HG02798 (cell line): ENCODE measurements around the gene RBM28.

ENCODE experiments used
- ATAC-seq: cut with Tn5 transposase; IDR thresholded peaks from one replicate; pipeline ENCODE4 v1.9.1; 2021; ENCODE audit warnings: mild to moderate bottlenecking; ENCODE audit not compliant: unreplicated experiment, poor library complexity

The RBM28 gene

GRCh38 chr7:128351296-128352152 lies 7.8 kb upstream of the RBM28 start:
- no peak for ATAC-seq

GRCh38 chr7:128350708-128351295 lies 7.1 kb upstream of the RBM28 start:
- ATAC-seq = no peak

GRCh38 chr7:128349466-128349825 lies 5.7 kb upstream of the RBM28 start:
- no peak for ATAC-seq

DNA sequence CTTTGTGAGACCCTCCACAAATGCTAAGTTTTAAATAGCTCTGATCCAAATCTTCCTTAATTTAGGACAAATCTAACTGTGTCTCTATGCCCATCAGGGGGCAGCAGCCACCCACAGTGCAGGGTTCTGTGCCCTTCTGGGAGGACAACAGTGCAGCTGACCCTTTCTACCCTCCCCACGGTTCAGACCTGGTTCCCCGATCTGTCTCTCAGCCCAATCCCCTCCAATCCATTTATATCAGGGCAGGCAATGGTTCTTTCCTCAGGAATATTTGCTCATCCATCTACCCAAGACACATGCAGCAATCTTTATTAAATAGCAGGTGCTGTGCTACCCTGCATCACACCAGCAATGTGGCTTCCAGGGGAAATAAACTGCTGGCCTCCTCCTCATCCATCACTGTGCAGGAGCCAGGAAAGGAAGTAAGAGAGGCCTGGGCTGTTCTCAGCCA lies 4.0 kb upstream of the RBM28 start:
- no peak for ATAC-seq

- ATAC-seq = no peak
Measured at GRCh38 chr7:128344431-128344774, 695 bp upstream of the RBM28 start.

DNA sequence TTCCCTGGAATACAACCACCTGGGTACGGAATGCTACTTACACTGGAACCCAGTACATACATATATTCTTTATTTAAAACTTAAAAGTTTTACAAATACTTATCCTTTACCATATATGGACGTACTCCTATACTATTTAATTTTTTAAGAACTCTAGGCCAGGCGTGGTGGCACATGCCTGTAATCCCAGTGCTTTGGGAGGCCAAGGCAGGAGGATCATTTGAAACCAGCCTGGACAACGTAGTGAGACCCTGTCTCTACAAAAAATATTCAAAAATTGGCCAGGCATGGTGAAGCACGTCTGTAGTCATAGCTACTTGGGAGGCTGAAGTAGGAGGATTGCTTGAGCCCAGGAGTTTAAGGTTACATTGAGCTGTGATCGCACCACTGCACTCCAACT lies 2.0 kb downstream of the RBM28 start:
- no peak for ATAC-seq

DNA sequence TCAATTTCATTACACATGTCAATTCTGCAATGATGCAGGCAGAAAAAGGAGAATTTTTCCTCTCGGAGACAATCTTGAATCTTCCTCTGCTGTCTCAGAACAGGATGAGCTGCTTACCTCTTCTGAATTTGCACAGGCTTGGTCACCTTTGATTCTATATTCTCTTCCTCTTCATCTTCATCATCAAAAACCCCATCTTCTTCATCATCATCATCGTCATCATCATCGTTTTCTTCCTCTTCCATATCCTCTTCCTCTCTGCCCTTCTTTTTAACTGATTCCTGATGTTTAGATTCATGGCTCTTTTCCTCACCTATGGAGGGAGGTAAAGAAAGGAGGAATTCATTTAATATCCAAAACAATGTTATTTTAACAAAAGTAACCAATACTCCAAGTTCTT lies 8.0 kb downstream of the RBM28 start:
- ATAC-seq = no peak

DNA sequence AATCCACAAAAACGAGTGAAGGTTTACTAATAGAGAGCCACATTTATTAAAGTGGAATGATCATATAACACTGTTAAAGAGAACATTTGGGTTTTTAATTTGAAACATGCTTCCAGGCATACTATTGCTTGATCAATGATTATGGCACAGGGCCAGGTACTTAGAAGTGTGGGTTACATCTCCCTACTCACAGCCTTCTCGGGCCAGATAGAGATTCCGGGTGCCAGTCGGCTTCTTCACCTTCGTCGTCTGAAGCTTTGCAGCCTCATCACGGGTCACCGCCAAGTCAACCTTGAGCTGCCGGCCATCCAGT lies 19.4 kb downstream of the RBM28 start:
- no peak for ATAC-seq

- ATAC-seq = no peak
Measured at GRCh38 chr7:128323459-128324367, 20.0 kb downstream of the RBM28 start.

DNA sequence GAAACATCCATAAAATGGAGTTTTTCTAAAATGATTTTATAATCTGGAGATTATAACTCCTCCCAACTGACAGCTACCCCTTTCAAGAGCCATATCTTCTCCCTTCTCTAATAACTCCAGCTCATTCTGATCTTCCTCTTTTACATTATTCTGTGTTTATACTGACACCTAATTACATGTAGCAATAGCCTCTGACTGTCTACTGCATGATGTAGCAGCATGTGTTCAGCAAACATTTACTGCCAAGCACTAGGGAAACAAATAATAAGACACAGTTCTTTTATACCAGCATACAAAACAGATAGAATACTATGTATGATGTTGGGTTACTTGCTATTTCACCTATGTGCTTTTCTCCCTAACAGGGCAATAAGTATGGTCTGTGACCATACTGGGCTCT lies 20.7 kb downstream of the RBM28 start:
- no peak for ATAC-seq

DNA sequence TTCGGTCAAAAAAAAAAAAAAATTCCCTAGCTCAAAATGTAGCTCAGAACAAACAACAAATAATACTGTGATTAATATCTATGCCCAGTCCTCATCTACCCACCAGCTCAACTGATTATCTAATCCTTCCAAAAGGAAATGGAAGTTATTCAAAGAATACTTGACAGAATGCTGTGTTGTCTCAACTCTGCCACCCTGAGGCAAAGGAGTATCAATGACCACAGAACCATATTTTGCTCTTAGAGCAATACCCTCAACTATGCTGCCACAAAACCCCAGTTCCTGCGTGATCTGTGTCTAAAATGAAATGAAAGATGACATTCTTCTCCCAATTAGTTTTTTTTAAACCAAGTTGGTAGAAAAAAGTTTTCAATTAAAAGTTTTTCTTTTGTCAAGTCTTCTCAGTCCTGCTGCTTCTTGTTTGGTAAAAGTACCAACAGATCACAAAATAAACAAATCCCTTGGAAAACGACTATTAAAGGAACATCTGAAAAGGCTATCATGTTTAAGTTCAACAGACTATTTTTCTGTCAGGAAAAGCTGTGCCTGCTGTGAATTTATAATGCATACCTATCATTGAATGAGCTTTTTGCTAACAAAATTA lies 21.6 kb downstream of the RBM28 start:
- ATAC-seq = no peak

- no peak for ATAC-seq
Measured at GRCh38 chr7:128321044-128321422, 22.7 kb downstream of the RBM28 start.

DNA sequence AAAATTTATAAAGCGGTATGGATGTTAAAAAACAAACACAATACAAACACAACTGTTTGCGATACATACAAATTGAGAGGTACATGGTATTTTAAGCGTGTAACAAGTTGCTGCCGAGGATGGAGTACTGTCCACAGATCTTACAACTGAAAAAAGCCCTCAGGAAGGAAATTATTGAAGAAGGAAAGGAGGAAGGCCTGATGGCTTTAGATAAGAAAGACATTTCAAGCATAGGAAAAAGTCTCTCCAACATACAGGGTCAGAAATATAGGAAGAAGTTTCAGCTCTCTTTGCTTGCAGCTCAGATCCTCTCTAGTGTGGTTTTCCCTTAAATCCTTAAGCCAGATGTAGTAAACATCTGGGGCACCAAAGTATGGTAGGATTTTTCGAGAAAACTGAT lies 25.0 kb downstream of the RBM28 start:
- ATAC-seq = no peak

GRCh38 chr7:128311013-128311412 lies 32.7 kb downstream of the RBM28 start:
- ATAC-seq = no peak

DNA sequence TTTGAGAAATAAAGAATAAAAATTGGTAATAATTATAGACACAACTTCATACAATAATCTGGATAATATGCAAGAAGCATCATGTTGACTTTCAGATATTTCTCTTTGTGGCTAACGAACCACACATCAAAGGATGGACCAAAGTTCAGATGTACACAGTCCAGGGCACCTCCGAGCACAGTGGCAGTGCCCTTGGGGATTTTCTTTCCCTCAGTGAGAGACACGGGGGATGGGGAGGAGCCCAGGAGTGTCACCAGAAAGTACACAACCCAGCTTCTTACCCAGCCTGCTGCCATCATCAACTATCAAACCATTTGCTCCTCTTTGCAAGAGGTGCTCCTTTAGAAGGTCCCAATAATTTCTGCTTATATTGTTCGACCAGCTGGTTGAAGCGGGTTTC lies 33.2 kb downstream of the RBM28 start:
- ATAC-seq = no peak

DNA sequence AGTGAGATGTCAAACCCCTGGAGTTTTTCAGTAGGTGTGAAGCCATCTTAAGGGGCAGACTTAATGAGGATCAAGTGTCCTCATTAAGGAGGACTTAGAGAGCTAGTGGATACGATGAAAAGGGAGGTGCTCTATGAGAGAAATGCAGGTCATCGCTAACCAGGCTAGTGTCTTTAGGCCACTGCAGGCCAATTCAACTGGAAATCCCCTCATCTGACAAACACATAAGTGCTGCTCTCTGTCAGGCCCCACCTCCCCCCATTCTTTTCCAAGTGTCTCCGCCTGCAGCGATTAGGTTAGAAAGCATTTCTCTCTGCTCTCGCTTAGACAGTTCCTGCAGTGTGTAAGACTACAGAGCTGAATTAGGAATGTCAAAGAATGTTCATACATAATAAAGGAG lies 33.7 kb downstream of the RBM28 start:
- no peak for ATAC-seq

DNA sequence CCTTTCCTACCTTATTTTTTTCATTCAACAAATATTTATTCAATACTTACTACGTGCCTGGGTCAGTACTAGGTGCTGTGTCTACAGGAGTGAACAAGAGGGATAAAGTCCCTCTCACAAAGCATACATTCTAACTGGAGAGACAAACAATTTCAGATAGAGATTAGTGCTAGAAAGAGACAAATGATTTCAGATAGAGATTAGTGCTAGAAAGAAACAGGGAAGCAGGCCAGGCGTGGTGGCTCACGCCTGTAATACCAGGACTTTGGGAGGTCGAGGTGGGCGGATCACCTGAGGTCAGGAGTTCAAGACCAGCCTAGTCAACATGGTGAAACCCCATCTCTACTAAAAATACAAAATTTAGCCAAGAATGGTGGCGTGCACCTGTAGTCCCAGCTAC lies 34.6 kb downstream of the RBM28 start:
- no peak for ATAC-seq

DNA sequence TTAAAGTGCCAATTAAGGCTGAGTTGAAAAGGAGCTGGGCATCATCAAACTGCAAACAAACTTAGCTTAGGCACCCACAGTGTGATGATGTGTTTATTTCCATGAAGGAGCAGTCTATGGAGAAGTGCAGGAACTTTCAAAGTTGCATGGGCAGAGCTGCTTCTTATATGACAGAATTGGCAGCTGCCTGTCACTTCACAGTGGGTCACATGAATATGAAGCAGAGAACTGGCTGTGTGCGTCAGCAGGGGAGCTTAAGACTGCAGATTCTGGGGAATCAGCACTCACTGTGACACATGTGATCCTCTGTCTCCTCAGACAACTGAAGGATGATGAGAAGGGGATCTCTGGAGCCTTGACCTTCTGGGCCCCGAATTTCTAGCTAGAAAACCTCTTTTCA lies 36.6 kb downstream of the RBM28 start:
- ATAC-seq = no peak

DNA sequence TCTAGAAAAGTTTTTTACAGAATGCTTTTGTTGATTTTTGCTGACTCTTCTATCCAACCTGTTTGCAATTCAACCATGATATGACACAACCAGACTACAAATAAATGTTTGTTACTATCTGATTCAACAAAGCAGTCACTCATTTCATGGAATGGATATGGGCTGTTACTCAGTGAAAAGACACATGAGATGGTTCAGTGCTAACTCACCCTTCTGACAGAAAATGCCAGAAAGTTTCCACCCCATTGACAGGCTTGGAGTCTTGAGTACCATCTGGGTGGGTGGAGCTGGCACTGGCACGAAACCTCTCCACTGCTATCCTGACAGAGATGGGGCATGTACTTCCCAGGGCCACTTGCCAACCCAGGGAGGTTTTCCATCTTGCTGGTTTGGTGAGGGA lies 39.5 kb downstream of the RBM28 start:
- ATAC-seq = no peak

DNA sequence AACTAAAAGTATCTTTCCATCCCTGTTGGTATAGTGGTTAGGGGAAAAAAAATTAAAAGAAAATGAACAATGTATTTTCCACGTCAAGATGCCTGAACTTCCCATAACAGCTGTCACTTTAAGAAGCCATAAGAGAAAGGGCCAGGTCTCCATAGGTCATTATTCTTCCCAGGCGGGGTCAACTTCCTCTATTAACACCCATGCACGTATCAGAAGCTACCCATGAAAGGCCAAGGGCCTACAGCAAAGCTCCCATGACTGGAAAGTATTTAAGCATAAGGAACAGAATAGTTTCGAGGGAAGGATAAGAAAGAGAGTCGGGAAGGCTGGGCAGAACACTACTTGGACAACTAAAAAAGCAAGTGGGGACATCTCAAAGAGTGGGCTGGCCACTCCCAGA lies 40.1 kb downstream of the RBM28 start:
- no peak for ATAC-seq

- no peak for ATAC-seq
Measured at GRCh38 chr7:128303133-128303532, 40.6 kb downstream of the RBM28 start.
